Measurements from ENCODE around the gene ARMH4.

ARMH4 gene

GRCh38 chr14:57960946-57961785 lies 190.8 kb downstream of the ARMH4 start:
- DNase-seq (ENCODE audit: low read depth), result no peak

DNA sequence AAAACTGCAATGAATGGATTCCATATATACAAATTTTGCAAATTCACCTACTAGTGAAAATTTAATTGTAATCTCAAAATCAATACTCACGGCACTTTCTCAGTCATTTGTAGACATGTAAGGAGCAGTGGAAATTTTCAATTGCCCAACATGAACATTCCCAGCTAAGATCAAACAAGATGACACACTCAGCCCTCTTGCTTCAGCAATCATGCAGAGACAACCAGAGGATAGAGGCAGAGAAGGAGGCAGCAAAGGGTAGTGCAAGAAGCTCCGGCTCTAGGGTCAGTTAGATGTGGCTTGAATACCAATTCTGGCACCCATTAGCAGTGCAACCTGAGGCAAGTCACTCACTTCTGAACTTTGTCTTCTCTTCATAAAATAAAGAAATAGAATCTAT lies 194.6 kb downstream of the ARMH4 start:
- DNase-seq (ENCODE audit: low read depth), result no peak

Data from amniotic epithelial cell (primary cell).